Measurements from ENCODE around the gene DRGX.

The DRGX gene

GRCh38 chr10:49353895-49354566, 41.9 kb downstream of the DRGX start:
- no peak for TF ChIP-seq ZBTB49 (tag by site-specific recombination; IDR thresholded peaks at IDR 0.05; ENCODE audit: low read depth)
- TF ChIP-seq KLF16 (tag by site-specific recombination; IDR thresholded peaks at IDR 0.05), result no peak
- no peak for TF ChIP-seq KLF9 (tag by site-specific recombination; IDR thresholded peaks at IDR 0.05; ENCODE audit: low read depth)
- TF ChIP-seq MYNN (tag by site-specific recombination; IDR thresholded peaks at IDR 0.05; ENCODE audit: borderline replicate concordance), result no peak
- no peak for TF ChIP-seq ZNF146 (tag by site-specific recombination; IDR thresholded peaks at IDR 0.05)
- no peak for TF ChIP-seq ZNF280C (tag by site-specific recombination; IDR thresholded peaks at IDR 0.05)
- no peak for TF ChIP-seq ZBTB44 (tag by site-specific recombination; IDR thresholded peaks at IDR 0.05)
- no peak for TF ChIP-seq ZNF792 (tag by site-specific recombination; IDR thresholded peaks at IDR 0.05)
- no peak for TF ChIP-seq ZNF335 (tag by site-specific recombination; conservative IDR thresholded peaks at IDR 0.05)
- TF ChIP-seq BCL11A (tag by site-specific recombination; IDR thresholded peaks at IDR 0.05; ENCODE audit: low read depth), result no peak
- TF ChIP-seq ZNF530 (tag by site-specific recombination; IDR thresholded peaks at IDR 0.05; ENCODE audit: low read depth), result no peak
- no peak for TF ChIP-seq SCRT2 (tag by site-specific recombination; IDR thresholded peaks at IDR 0.05)
- no peak for TF ChIP-seq ZSCAN5A (tag by site-specific recombination; IDR thresholded peaks at IDR 0.05)
- no peak for TF ChIP-seq ZNF211 (tag by site-specific recombination; IDR thresholded peaks at IDR 0.05; ENCODE audit: low read depth)
- no peak for TF ChIP-seq ZNF514 (tag by site-specific recombination; IDR thresholded peaks at IDR 0.05)
- no peak for TF ChIP-seq SP3 (tag by site-specific recombination; IDR thresholded peaks at IDR 0.05)
- TF ChIP-seq MEIS1 (CRISPR knock-in tag; IDR thresholded peaks at IDR 0.05; ENCODE audit: borderline replicate concordance), result no peak
- H3K36me3 ChIP-seq (ENCODE audit: control insufficient read depth in 2 of 2, insufficient read depth in 1 of 2, low read length in 2 of 2), result no peaks in the 10 kb centered on the region
- ChIA-PET POLR2A (no interaction called here), CTCF (no interaction called here)
- H3K9me3 ChIP-seq (ENCODE audit: control insufficient read depth, insufficient read depth, low read depth, low read length), result no peaks in the 10 kb centered on the region; the same call in 1 of the 2 replicates
- no peaks in the 10 kb centered on the region for H3K4me1 ChIP-seq (ENCODE audit: control insufficient read depth, insufficient read depth, low read length)
- H3K27ac ChIP-seq (ENCODE audit: extremely low read depth, low read depth, low read length), result no peak overlapping the region
- H3K4me3 ChIP-seq (ENCODE audit: low read depth, low read length), result no peak overlapping the region

All from HEK293 (cell line).